ENCODE data around the gene ZNF419.

Gene ZNF419

DNA sequence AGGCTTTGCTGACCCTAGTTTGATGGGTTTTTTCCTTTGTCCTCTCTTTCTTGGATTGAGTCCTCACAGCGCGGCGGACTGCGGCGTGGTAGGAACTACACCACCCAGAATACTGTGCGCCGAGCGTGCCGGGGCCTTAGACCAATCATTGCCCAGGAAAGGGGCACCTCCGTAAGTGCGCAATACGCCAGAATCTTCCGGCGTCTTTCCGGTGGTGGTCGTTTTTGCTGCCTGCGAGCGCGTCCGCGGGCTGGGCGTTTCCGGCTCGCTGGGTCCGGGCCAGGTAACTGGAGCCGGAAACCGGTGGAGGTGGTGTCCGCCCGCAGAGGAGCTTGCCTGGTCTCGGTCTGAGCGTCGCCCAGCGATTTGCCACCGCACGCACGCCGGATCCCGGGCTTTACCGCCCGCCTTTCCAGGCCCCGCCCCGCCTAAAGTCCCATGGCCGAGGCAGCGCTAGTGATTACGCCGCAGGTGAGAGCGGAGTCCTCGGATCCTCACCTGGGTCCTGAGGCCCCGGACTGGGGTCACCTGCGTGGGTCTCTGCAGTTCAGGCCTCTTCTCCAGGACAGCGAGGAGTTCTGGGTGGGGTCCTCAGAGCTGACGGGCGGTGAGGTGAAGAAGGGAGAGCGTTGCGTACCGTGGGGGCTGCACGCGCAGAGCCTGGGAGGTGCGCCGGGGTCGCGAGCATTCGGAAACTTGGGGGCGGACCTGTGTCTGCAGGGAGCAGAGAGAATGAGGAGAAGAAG lies 39.8 kb downstream of the ZNF419 start, which contains the start of gene ZNF549:
Gene ZNF549 (plus strand): TSS at position 221 of the 746 bp plus-strand sequence. CDS start 218 bp downstream, at position 439.
- DNase-seq (ENCODE audit: extremely low read depth in 1 of 2, low read depth in 1 of 2) = peak; percentile 66 to 77

DNA sequence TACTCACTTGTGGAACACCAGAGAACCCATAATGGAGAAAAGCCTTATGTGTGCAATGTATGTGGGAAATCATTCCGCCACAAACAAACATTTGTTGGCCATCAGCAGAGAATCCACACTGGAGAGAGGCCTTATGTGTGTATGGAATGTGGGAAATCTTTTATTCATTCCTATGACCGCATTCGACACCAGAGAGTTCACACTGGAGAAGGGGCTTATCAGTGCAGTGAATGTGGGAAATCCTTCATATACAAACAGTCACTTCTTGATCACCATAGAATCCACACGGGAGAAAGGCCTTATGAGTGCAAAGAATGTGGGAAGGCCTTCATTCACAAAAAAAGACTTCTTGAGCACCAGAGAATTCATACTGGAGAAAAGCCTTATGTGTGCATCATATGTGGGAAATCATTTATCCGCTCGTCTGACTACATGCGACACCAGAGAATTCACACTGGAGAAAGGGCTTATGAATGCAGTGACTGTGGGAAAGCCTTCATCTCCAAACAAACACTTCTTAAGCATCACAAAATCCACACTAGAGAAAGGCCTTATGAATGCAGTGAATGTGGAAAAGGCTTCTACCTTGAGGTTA lies 50.5 kb downstream of the ZNF419 start:
- no peak for DNase-seq (ENCODE audit: extremely low read depth in 1 of 2, low read depth in 1 of 2)

All from activated CD8-positive, alpha-beta memory T cell treated with anti-CD3 and anti-CD28 coated beads for 1 hour (primary cell).